Activated naive CD8-positive, alpha-beta T cell treated with anti-CD3 and anti-CD28 coated beads, Interleukin-2, amount 50 U/mL, for 24 hours (primary cell): Measurements from ENCODE around the gene TDP2.
A peak's percentile ranks its signal among the peaks of the same experiment; 100 is the strongest.
"Not testable (repeated sequence)": the region's sequence is repeated elsewhere in the genome, so short reads cannot be mapped to it uniquely, and the experiment has no call there.

ENCODE experiments used
- ATAC-seq: fragments of 150-1000 bp; cut with Tn5 transposase; one replicate; pipeline ENCODE4 v1.10.0; 2021
- DNase-seq: peaks from one replicate; pipeline ENCODE4 v3.0.0; 2021
- H3K27ac Mint-ChIP-seq: one replicate; pipeline ENCODE4 v1.8.0; 2021; ENCODE audit warnings: mild to moderate bottlenecking, mixed read lengths
- H3K27me3 Mint-ChIP-seq: one replicate; pipeline ENCODE4 v1.8.0; 2021; ENCODE audit warnings: mixed read lengths
- H3K36me3 Mint-ChIP-seq: one replicate; pipeline ENCODE4 v1.8.0; 2021; ENCODE audit warnings: low read depth, mixed read lengths
- H3K4me1 Mint-ChIP-seq: one replicate; pipeline ENCODE4 v1.8.0; 2021; ENCODE audit warnings: mixed read lengths
- H3K4me3 Mint-ChIP-seq: one replicate; pipeline ENCODE4 v1.8.0; 2021; ENCODE audit warnings: mild to moderate bottlenecking, moderate library complexity, mixed read lengths
- H3K9me3 Mint-ChIP-seq: one replicate; pipeline ENCODE4 v1.8.0; 2021; ENCODE audit warnings: mixed read lengths

The TDP2 gene, protein sequence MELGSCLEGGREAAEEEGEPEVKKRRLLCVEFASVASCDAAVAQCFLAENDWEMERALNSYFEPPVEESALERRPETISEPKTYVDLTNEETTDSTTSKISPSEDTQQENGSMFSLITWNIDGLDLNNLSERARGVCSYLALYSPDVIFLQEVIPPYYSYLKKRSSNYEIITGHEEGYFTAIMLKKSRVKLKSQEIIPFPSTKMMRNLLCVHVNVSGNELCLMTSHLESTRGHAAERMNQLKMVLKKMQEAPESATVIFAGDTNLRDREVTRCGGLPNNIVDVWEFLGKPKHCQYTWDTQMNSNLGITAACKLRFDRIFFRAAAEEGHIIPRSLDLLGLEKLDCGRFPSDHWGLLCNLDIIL

DNA sequence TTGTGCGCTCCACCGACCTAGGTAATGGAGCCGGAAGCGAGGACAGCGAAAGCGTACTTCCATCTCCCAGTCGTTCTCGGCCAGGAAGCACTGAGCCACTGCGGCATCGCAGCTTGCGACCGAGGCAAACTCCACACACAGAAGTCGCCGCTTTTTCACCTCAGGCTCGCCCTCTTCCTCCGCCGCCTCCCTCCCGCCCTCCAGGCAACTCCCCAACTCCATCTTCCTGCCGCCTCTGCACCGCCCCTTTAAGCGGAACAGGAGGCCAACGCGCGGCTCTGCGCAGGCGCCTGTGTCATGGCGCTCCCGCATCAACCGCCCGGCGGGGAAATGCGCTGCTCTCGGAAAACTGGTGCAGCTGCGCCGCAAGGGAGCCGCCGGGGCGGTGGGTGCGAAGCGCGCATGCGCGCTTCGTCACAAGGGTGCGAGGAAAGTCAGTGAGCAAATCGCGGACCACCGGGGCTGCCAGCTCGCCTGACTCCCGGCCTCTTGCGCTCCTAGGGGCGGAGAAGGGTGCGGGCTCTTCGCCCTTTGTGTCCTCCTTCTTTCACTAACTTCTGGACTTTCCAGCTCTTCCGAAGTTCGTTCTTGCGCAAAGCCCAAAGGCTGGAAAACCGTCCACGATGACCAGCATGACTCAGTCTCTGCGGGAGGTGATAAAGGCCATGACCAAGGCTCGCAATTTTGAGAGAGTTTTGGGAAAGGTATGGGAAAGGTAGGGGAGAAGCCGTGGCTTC, at the start of gene TDP2, which contains the start of gene ACOT13:
TSS of gene TDP2 (minus strand) at position 259 of the 737 bp plus-strand sequence. CDS start at position 222, 37 bp downstream.
TSS of gene ACOT13 (plus strand) at position 437 of the 737 bp plus-strand sequence. CDS start at position 624, 187 bp downstream.
- Mint-ChIP-seq H3K4me3 (peak within 1 kb of the TSS; percentile 99), H3K4me1 (peaks cover 52% of the 10 kb centered on the region), H3K27ac (peak within 1 kb of the TSS; percentile 97), H3K9me3 (peaks cover 15% of the 10 kb centered on the region), H3K36me3 (peaks cover 52% of the 10 kb centered on the region), H3K27me3 (no peaks in the 10 kb centered on the region)
- peak; percentile 96 for ATAC-seq
- DNase-seq, result peak; percentile 95

DNA sequence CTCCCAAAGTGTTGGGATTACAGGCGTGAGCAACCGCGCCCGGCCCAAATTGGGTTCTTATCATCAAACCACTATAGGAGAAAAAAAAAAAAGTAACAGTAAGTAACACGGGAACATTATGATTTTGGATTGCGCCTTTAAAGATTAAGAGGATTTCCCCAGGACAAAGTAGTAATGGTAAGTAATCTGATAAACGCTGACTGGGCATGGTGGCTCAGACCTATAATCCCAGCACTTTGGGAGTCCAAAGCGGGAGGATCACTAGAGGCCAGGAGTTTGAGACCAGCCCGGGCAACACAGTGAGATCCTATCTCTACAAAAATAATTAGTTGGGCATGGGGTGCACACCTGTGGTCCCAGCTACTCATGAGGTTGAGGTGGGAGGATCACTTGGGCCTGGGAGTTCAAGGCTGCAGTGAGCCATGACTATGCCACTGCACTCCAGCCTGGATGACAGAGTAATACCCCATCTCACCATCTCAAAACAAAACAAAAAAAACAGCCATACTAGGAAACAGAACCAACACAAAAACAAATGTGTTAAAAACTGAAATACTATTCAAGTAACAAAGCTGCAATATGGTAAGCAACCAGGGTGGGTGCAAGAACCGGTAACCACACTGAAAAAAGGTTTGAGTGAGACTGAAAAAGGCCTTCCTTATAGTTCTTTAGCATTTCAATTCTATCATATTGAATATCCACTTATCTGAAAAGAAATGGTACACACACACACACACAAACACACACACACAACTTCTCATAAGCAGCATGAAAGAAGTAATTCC, 44.0 kb upstream of the TDP2 start:
- no peak for ATAC-seq
- peaks cover 52% of the 10 kb centered on the region for H3K4me1 Mint-ChIP-seq
- peaks cover 74% of the 10 kb centered on the region for H3K36me3 Mint-ChIP-seq
- H3K9me3 Mint-ChIP-seq, result no peaks in the 10 kb centered on the region
- no peaks in the 10 kb centered on the region for H3K27me3 Mint-ChIP-seq
- DNase-seq, result no peak
- H3K27ac Mint-ChIP-seq, result peak overlapping the region; percentile 83
- no peak overlapping the region for H3K4me3 Mint-ChIP-seq

DNA sequence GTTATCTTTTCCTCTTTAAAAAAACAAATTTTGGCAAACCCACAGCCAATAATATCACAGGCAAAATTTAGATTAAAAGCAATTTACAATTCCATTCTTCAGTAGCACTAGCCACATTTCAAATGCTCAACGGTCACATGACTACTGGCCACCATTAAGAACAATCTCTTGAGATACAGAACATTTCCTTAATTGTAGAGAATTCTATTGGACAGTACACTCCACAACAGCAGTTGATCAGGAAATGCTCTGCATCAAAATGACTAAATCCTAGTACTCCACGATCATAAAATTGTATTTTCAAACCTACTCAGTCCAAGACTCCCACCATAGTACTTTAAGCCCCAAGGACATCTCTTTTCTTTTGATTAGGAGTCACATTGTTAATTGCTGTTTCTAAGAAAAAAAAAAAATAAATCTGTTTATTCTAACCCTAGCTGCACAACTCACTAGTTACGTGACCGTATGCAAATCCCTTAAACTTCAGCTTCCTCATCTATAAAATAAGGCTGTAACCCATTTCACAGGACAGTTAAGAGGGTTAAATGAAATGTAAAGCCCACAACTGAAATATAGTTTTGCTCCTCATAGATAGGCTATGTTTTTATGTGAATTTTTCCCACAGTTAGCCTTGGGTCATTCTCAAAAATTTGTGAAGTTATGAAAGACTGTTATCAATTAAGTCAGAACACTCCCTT, 42.5 kb upstream of the TDP2 start:
- no peak for ATAC-seq
- peaks cover 38% of the 10 kb centered on the region for H3K4me1 Mint-ChIP-seq
- no peak overlapping the region for H3K4me3 Mint-ChIP-seq
- no peaks in the 10 kb centered on the region for H3K27me3 Mint-ChIP-seq
- no peaks in the 10 kb centered on the region for H3K9me3 Mint-ChIP-seq
- peaks cover 74% of the 10 kb centered on the region for H3K36me3 Mint-ChIP-seq
- H3K27ac Mint-ChIP-seq, result peak overlapping the region; percentile 27
- DNase-seq, result no peak

DNA sequence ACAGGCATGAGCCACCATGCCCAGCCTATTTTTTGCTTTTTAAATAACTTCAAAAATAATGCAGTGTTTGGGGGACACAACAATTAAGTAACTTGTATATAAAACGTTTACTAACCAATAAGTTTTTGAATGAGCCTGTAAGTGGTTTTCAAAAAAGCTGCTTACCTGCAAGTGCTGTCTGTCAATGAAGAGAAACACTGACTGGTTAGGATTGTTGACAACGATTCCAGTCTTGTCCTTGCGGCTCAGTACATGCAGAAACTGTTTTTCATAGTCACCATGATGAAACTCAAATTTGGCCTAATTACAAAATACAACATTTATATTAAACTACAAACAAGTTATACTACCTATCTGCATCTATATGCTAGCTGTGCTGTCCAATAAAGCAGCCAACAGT, 41.9 kb upstream of the TDP2 start:
- no peak overlapping the region for H3K27ac Mint-ChIP-seq
- DNase-seq (no peak), ATAC-seq (no peak)
- H3K9me3 Mint-ChIP-seq, result no peaks in the 10 kb centered on the region
- no peak overlapping the region for H3K4me3 Mint-ChIP-seq
- H3K4me1 Mint-ChIP-seq, result peaks cover 35% of the 10 kb centered on the region
- H3K27me3 Mint-ChIP-seq, result no peaks in the 10 kb centered on the region
- H3K36me3 Mint-ChIP-seq, result peaks cover 74% of the 10 kb centered on the region

DNA sequence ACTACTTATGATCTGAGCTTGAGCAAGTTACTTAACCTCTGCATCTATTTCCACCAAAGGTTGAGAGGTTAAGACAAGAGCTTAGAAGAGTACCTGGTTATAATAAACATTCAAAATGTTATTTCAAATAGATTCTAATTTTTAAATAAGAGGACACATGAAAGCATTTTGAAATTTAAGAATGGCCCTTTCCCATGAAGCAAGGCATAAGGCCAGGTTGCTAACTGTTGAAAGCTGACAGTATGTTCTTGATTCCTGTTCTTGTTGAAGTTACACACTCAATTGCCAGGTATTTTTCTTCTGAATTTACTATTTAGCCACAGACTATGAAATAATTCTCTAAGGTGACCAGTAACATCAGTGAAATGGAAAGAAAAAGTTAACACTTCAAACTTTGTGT, 37.8 kb upstream of the TDP2 start:
- no peaks in the 10 kb centered on the region for H3K9me3 Mint-ChIP-seq
- peak overlapping the region; percentile 41 for H3K27ac Mint-ChIP-seq
- peaks cover 39% of the 10 kb centered on the region for H3K4me1 Mint-ChIP-seq
- DNase-seq (no peak), ATAC-seq (no peak)
- no peak overlapping the region for H3K4me3 Mint-ChIP-seq
- peaks cover 74% of the 10 kb centered on the region for H3K36me3 Mint-ChIP-seq
- H3K27me3 Mint-ChIP-seq, result no peaks in the 10 kb centered on the region

DNA sequence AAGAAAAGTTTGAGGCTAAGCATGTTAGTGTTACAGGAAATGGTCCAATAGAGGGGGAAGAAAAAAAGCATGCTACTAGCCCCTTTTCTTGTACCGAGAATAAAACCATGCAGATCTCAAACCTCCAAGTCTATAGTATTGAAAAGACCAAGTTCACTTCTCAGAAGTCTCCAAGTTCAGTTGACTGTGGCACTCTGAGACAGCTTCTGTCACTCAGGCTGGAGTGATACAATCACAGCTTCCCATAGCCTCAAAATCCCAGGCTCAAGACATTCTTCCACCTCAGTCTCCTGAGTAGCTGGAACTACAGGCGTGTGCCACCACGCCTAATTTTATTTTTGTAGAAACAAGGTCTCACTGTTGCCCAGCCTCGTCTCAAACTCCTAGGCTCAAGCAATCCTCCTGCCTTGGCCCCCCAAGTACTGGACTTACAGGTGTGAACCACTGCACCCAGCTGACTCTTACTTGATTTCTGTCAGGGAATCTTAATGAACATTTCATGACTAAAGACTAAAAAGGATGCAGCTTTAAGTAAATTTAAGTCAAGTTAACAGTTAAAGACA, 36.1 kb upstream of the TDP2 start:
- Mint-ChIP-seq H3K27ac (peak overlapping the region; percentile 41), H3K36me3 (peaks cover 68% of the 10 kb centered on the region)

DNA sequence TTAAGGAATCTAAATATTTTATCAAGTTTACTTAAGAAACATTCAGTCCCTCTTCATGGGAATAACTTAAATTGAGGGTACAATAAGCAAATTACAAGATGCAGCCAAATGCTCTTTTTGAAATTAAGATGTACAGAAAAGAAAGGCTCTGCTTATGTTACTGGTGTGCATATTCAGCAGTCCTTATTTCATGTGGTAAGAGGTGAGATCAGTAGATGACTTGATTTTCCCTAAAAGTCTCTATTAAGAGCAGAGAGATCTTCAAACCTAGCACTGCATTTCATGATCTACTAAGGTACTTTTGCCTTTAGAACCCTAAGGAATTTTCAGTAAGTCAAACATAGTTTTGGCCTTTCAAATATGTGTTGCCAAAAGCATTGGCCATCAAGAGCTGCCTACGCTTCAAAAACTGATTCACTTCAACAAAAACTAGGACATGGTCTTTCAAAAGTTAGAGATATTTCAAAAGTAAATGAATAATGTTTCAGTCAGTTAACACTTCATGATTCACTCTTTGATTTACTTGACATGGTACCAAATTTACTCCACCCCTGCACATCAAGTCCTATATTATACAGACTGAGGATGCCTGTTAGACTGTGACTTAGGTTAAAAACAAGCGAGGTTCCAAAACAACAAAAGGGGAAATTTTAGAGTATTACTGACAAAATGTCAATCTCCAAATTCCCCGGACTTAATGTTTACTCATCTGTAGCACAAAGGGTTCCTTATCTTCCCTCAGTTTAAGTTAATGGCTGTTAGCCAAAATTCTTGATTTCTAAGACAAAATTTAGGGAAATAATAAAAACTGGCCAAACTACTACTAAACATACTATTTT, 33.0 kb upstream of the TDP2 start:
- Mint-ChIP-seq H3K27ac (peak overlapping the region; percentile 75), H3K36me3 (peaks cover 42% of the 10 kb centered on the region), H3K9me3 (no peaks in the 10 kb centered on the region), H3K27me3 (no peaks in the 10 kb centered on the region), H3K4me1 (peaks cover 48% of the 10 kb centered on the region), H3K4me3 (no peak overlapping the region)
- peak; percentile 67 for ATAC-seq
- no peak for DNase-seq

More for the DNA sequence above, 36.1 kb upstream of the TDP2 start:
- Mint-ChIP-seq H3K27me3 (no peaks in the 10 kb centered on the region), H3K9me3 (no peaks in the 10 kb centered on the region), H3K4me1 (peaks cover 44% of the 10 kb centered on the region), H3K4me3 (no peak overlapping the region)
- DNase-seq (no peak), ATAC-seq (no peak)

DNA sequence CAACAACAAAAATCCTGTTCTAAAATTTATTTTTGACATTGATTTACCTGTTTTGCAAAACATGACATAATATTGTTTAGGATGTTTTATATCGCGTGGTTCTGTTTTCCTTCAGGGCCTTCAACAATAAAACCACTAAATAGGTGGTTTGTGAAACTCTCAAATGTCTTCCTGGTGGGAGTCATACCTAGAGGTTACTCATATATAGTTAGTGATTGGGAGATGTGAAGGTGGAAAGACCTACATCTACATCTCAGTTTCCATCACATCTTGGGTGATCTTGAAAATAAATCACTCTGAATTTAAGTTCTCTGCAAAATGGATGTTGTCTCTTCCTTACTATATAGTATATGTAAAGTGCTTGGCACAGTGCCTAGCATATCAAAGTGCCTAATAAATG, 29.4 kb upstream of the TDP2 start:
- H3K36me3 Mint-ChIP-seq, result peaks cover 15% of the 10 kb centered on the region
- H3K4me3 Mint-ChIP-seq, result no peak overlapping the region
- no peak overlapping the region for H3K27ac Mint-ChIP-seq
- H3K4me1 Mint-ChIP-seq, result peaks cover 51% of the 10 kb centered on the region
- no peaks in the 10 kb centered on the region for H3K27me3 Mint-ChIP-seq
- no peaks in the 10 kb centered on the region for H3K9me3 Mint-ChIP-seq
- ATAC-seq (no peak), DNase-seq (no peak)

DNA sequence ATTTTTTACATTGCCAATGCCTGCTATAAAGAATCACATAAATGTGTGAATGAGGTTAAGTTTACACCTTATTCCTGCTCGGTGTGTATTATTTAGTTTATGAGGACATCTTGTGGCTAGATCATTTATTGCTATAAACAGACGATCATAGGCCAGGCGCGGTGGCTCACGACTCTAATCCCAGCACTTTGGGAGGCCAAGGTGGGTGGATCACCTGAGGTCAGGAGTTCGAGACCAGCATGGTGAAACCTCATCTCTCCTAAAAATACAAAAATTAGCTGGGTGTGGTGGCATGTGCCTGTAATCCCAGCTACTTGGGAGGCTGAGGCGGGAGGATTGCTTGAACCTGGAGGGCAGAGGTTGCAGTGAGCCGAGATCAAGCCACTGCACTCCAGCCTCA, 28.9 kb upstream of the TDP2 start:
- peak; percentile 18 for DNase-seq
- peak; percentile 37 for ATAC-seq
- peaks cover 12% of the 10 kb centered on the region for H3K36me3 Mint-ChIP-seq
- H3K27me3 Mint-ChIP-seq, H3K9me3 Mint-ChIP-seq, H3K27ac Mint-ChIP-seq, H3K4me3 Mint-ChIP-seq: not testable (repeated sequence)
- peaks cover 49% of the 10 kb centered on the region for H3K4me1 Mint-ChIP-seq

DNA sequence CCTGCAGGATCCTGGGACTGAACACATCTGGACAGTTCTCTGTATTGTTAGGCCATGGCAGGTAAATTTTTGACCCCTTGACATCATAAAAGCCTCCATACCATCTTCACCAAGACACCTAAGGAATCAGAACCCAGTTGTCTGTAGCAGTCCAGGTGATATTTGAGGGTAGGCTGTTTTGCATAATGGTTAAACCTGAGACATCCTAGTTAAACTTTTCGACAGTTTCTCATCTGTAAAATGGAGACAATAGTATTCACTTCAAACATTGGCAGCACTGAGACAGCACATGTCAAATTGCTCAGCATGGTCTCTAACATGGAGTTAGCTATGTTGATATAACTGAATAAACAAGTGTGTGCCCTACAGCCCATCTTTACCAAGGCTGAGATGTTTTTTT, 27.5 kb upstream of the TDP2 start:
- H3K9me3 Mint-ChIP-seq, result no peaks in the 10 kb centered on the region
- no peak for DNase-seq
- peaks cover 35% of the 10 kb centered on the region for H3K4me1 Mint-ChIP-seq
- no peak overlapping the region for H3K4me3 Mint-ChIP-seq
- no peak overlapping the region for H3K27ac Mint-ChIP-seq
- no peaks in the 10 kb centered on the region for H3K27me3 Mint-ChIP-seq
- ATAC-seq, result no peak
- peaks cover 4% of the 10 kb centered on the region for H3K36me3 Mint-ChIP-seq

DNA sequence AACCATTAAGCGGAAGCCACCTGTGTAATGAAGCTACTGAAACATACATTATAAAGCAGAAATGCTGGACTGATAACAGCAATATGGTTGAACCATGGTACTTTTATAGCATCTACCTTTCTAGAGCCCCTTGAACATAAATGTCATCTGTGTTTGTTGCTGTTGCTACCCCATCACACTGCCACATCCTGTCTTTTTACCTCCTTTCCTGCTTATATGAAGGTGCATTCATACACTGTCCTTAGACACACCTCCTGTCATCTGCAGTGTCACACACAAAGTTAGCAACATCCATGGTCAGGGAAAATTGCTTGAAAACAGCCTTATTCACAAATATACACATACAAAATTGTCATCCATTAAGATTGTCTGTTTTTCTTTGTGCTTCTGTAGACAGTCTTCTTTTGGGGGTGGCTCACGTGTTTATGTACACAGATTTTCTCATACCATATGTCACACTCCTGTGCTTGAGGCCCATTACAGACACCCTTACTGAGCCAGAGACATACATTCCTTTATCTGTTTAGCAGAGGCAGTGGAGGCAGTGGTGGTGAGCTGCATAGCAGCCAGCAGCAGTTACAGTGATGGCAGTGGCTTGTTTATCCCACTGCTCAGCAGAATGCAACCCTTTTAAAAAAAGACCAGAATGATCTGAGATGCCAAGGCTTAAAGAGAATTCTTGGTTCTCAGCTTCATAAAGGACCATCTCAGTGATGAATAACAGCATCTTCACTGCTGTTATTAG, 26.3 kb upstream of the TDP2 start:
- Mint-ChIP-seq H3K27me3 (no peaks in the 10 kb centered on the region), H3K4me3 (no peak overlapping the region), H3K4me1 (peaks cover 33% of the 10 kb centered on the region), H3K9me3 (no peaks in the 10 kb centered on the region), H3K36me3 (peaks cover under 1% of the 10 kb centered on the region), H3K27ac (peak overlapping the region; percentile 1)
- DNase-seq (no peak), ATAC-seq (peak; percentile 31)

DNA sequence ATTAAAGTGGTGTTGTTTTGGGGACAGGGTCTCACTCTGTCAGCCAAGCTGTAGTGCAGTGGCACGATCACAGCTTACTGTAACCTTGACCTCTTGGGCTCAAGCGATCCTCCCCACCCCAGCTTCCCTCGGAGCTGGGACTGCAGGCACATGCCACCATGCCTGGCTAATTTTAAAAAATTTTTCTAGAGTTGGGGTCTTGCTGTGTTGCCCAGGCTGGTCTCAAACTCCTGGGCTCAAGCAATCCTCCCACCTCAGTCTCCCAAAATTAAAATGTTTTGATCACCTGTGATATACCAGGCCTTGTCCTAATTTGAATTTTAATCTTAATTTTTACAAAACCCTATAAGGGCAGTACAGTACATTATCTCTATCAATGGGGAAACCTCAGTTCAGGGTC, 25.7 kb upstream of the TDP2 start:
- Mint-ChIP-seq H3K36me3 (peaks cover under 1% of the 10 kb centered on the region), H3K4me3 (no peak overlapping the region), H3K27ac (no peak overlapping the region), H3K27me3 (no peaks in the 10 kb centered on the region), H3K4me1 (peaks cover 33% of the 10 kb centered on the region), H3K9me3 (no peaks in the 10 kb centered on the region)
- DNase-seq (no peak), ATAC-seq (no peak)

DNA sequence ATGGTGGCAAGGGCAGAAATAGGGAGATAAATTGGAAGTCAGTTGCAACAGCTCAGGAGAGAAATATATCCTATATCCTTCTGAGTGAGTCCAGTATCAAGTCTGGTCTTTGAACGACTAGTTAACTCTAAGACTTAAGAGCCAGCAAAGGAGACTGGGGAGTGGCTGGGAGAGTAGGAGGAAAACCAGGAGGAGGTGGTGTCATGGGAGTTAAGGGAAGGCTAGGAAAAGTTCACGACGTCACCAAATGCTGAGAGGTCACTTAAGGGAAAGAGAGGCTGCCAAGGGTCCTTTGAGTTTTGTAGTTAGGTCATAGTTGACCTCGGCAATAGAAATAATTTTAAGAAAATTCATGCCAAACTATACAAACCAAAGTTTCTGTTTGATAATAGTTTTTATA, 25.3 kb upstream of the TDP2 start:
- DNase-seq (no peak), ATAC-seq (no peak)
- no peaks in the 10 kb centered on the region for H3K27me3 Mint-ChIP-seq
- H3K4me1 Mint-ChIP-seq, result peaks cover 33% of the 10 kb centered on the region
- H3K4me3 Mint-ChIP-seq, result no peak overlapping the region
- peaks cover 3% of the 10 kb centered on the region for H3K36me3 Mint-ChIP-seq
- no peaks in the 10 kb centered on the region for H3K9me3 Mint-ChIP-seq
- peak overlapping the region; percentile 7 for H3K27ac Mint-ChIP-seq
